Renal pelvis (tissue), 4 donors: Measurements from ENCODE around the gene ANKRD52. TPM values are rescaled to one million over a fixed set of nuclear protein-coding genes. Genes with fewer than 3 reads are reported as not detected.

Source experiments
- DNase-seq: peaks from one replicate; pipeline ENCODE4 v3.0.0-alpha.2; 2013
- polyA plus RNA-seq, 3 donors: library from polyadenylated mRNA; unstranded; fragments of 120-200 nt; gene quantifications; one replicate each; pipeline ENCODE4 v1.2.1, GENCODE V29; 2013; ENCODE audit not compliant: insufficient read length in 3 of 3

The ANKRD52 gene
- polyA plus RNA-seq, 3 donors: 32.8 to 40.5 (median 39.0) TPM

GRCh38 chr12:56247923-56248322, 10.3 kb downstream of the ANKRD52 start:
- no peak for DNase-seq

DNA sequence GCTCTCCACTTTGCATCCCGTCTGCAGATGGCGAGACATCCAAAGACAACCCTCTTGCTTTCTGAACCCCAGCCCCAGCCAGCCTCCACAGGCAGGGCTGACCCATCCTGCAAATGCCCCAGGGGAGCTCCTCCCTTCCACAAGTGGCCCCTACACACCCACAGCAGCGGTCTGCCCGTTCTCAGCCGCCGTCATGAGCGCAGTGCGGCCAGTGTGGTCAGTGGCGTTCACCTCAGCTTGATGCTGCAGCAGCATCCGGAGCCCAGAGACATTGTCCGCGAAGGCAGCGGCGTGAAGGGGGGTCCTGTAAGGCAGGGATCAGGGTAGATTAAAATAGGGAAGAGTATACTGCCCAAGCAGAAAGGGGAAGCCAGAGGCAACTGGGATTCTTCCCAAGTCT, 13.7 kb downstream of the ANKRD52 start:
- DNase-seq: no peak

DNA sequence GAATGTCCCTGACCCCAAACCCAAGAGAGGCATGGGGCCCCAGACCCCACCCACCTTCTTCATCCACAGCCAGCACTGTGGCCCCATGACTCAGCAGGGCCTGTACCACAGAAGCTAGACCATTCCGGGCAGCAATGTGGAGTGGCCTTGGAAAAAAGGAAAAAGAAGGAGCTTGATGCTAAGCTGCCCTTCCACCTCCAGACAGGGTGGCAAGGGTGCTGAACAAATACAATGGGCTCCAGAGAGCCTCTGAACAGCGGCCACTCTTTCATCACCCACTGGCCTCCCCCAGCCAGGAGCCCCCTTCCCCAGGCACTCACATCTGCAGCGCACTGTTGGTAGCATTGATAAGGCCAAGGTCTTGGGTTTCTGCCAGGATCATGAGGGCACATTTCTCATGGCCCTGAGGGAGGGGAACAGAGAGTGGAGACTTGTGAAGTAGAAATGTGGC, 14.4 kb downstream of the ANKRD52 start:
- no peak for DNase-seq

DNA sequence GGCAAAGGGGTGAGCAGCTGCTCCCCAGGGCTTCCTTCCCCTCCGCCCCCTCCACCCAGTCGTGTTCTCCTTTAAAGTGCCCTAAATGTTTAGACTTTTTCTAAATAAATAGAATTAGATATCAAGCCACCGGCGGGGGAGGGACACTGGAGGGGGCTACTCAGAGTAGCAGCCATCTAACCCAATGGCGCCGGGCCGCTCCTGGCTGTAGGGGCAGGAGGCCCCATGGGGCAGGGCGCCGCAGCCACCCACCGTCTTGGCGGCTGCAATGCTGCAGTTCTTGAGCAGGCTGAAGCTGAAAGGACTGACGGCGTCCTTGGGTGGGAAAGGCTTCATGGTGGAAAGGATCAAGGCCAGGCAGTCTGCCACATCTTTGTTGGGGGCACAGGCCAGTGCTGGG, 15.2 kb downstream of the ANKRD52 start:
- no peak for DNase-seq

- no peak for DNase-seq
Observed at GRCh38 chr12:56241424-56242303, 16.5 kb downstream of the ANKRD52 start.

DNA sequence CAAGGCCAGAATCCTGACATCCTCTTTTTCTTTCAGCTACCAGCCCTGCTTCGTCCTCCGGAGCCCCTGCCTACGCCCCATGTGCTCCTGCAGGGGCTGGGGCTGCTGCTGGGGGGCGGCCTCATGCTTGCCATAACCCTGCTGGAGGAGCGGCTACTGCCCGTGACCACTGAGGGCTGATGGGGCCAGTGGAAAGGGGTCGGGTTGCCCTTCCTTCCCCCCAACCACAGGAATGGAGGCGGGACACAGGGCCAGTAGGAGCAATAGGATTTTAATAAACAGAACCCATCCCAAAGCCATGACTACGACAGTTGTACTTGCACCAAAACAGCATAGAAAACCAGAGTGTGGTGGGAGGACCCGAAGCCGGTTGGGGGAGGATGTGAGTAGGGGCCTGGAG, 20.6 kb downstream of the ANKRD52 start:
- DNase-seq: no peak

DNA sequence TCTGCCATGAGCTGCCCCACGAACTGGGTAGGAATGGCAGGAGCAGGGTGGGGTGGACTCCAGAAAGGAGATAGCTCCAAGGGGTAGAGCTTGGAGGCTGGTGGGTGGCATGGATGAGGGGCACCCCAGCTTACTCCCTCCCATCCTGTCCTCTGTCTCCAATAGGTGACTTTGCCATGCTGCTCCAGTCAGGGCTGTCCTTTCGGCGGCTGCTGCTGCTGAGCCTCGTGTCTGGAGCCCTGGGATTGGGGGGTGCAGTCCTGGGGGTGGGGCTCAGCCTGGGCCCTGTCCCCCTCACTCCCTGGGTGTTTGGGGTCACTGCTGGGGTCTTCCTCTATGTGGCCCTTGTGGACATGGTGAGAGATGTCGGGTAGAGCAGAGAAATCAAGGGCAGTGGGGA, 21.2 kb downstream of the ANKRD52 start:
- no peak for DNase-seq

DNA sequence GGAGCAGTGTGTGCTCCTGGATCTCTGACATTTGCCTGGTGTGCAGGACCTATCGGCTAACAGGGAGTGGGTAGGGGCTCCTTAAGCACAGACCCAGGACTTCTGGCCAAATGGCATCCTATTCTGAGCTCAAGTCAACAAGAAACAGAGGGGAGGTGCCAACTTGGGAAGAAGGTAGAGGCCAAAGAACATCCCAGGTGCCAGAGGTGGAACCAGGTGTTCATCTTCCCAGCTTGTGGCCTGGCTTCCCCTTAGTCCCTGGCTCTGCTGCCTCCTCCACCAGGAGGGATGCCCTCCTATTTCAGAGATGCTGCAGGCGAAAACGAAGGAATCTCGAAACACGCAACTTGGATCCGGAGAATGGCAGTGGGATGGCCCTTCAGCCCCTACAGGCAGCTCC, 22.1 kb downstream of the ANKRD52 start:
- DNase-seq: no peak

GRCh38 chr12:56234746-56235436, 23.3 kb downstream of the ANKRD52 start:
- DNase-seq: no peak

DNA sequence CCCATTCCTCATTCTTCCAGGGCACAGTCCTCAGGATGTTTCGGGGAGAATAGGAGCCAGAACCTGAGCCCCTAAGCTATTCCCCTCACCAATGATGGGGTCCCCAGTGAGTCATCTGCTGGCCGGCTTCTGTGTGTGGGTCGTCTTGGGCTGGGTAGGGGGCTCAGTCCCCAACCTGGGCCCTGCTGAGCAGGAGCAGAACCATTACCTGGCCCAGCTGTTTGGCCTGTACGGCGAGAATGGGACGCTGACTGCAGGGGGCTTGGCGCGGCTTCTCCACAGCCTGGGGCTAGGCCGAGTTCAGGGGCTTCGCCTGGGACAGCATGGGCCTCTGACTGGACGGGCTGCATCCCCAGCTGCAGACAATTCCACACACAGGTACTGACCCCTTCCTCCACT, 27.0 kb downstream of the ANKRD52 start:
- DNase-seq: no peak

DNA sequence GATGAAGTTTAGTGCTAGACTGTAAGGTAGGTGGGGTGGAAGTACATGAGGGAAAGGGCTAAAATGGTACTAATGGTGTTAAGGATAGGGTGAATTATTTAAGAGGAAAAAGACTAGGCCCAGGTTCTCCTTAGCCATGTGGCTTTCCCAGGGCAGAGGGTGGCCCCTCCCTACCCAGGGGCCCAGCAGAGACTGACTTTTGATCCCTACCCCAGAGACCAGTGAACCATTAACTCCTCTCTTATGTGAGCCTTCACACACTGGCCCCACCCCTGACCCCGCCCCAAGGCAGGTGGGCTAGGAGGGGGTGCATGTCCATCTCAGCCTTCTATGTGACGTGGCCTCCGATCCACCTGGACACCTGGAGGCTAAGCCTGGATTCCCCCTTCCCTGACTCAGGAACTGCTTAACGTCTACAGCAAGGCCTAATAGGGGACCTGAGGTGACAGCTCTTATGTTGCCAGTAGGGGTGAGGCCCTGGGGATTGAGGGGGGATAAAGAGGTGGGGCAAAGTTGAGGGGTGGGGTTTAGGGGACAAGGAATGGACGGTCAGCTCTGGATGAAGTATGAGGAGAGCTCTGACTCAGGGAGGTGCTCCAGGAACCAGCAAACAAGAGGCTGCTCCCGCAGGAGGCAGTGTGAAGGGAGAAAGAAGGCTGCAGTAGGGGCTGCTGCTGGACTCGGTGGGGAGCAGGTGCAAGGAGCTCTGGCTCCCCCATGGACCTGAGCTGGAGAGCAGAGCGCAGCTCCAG, 27.6 kb downstream of the ANKRD52 start:
- DNase-seq: no peak

GRCh38 chr12:56229916-56230431, 28.2 kb downstream of the ANKRD52 start, which contains the start of gene SLC39A5:
Gene SLC39A5 (plus strand): TSS chr12:56230051. CDS start chr12:56231275, 1,224 bp downstream.
- no peak for DNase-seq

DNA sequence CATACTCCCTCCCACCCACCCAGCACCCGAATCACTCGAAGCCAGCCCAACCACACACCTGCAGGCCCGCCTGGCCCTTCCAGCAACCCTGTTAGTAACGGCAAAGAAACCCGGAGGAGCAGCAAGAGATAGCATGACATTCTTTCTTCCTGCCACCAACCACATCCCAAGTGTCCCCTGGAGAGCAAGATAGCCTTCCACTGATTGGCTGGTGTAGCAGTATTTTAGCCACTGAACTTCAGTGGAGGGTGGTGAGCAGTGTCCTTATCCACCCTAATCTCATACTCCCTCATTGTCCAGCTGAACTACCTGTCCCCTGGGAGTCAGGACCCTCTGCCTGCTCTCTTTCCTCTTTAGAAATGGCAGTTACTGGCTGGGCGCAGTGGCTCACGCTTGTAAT, 29.1 kb downstream of the ANKRD52 start:
- no peak for DNase-seq

- DNase-seq: no peak
Observed at GRCh38 chr12:56224954-56225353, 33.2 kb downstream of the ANKRD52 start.

GRCh38 chr12:56224102-56224701, 34.0 kb downstream of the ANKRD52 start, which contains the start of gene NABP2:
Gene NABP2 (plus strand): TSS chr12:56224342. CDS start chr12:56224857, 515 bp downstream.
- peak; percentile 99 for DNase-seq

DNA sequence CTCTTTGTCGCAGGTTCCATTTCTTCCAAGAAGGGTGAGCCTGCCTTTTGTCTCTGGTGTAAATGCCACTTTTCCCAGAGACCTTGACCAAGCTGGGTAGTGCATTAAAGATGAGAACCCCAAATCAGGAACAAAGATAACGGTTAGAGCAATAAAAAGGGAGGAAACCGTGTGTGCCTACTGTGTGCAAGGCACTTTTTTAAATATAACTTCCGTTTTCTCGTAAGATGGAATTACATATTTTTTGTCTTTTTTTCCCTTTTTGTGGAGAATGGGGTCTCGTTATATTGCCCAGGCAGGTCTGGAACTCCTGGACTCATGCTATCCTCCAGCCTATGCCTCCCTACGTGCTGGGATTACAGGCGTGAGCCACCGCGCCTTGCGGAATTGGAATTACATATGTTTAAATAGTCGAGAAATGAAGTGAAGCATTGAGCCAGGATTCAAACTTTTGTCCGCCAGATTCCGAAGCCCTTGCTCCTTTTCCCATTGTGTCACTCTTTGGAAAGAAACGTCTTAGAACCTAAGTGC, 34.5 kb downstream of the ANKRD52 start:
- DNase-seq: no peak

- no peak for DNase-seq
Observed at GRCh38 chr12:56222531-56222895, 35.7 kb downstream of the ANKRD52 start.

DNA sequence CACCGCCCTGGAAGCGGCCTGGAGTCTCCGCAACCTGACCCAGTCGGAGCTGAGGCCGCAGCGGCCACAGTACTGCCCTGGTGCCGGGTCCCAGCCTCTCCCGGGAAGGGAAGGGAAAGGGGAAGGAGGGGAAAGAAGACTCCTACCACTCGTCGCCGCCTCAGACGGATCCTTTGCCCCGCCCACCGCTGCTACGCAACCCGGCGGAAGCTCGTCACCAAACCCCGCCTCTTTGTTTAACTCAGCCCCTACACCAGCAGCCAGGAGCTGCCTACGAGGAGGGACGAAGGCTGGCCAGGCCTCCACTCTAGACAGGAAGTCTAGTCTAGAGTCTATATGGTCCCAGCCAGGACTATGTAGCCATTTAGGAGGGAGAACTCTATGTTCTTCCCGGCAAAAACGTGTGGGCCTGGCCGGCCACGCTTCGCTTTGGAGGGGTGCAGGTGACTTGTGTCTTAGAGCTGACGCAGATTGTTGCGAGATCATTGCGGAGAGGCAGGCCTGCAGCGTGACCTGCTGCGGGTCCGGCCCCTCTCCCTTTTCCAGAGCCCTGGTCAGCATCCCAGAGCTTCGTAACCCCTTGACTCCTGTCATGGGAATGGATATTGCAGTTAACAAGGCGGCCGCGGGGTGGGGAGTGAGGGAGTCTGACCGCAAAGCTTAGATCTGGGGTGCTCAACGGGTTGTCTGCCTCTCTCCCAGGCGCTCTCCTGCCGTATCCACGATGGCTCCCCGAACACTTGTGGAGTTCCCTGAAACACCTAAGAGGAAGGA, 36.2 kb downstream of the ANKRD52 start, which contains the start of gene RNF41:
Gene RNF41, minus strand, starts transcription at position 166 of the 774 bp plus-strand sequence. CDS start 7,875 bp downstream, outside the sequence.
- DNase-seq: peak; percentile 98

- peak; percentile 79 for DNase-seq
Observed at GRCh38 chr12:56221232-56221756, 36.9 kb downstream of the ANKRD52 start.

DNA sequence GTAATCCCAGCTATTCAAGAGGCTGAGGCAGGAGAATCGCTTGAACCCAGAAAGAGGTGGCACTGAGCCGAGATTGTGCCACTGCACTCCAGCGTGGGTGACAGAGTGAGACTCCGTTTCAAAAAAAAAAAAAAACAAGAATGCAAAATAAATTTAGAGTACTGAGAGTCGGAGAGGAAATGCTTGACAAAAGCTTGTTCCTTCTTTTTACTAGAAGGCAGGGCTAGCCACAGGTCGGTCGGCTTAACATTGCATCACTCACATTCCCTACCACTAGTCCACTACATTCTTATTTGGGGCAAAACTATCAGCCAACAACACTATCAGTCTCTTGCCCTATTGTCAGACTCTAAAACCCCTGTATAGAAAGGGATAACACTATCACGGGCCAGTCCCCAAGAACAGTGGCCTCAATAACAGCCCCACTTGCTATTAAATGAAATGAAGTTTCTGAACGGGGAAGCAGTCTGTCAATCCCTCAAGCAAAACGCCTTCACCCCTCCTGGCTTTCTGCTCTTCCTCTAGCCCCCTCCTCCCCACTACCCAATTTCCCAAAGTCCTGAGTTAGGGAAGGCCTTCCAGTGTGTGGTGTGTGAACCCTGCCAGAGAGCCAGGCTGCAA, 37.5 kb downstream of the ANKRD52 start:
- DNase-seq: no peak
